Head of caudate nucleus (tissue), 42 donors: ENCODE results near the gene MORC2.

ENCODE experiments used
- DNase-seq, 42 donors: peaks; one replicate each; pipeline versions ENCODE4 v3.0.0 to v3.0.0-alpha.2; 2020 to 2021; ENCODE audit warnings: mixed read lengths in 7 of 42
- intact Hi-C: fragments of 100-400 bp; cut with DNase I; formaldehyde crosslinking; loops from one replicate; pipeline ENCODE4 v1.15.0; 2022

MORC2 gene

GRCh38 chr22:30927806-30928205 is 40.8 kb downstream of the MORC2 start:
- peak in 1 of 42 donors; percentile 33 for DNase-seq
- intact Hi-C loops: no loop called here

GRCh38 chr22:30926706-30927105 is 41.9 kb downstream of the MORC2 start:
- DNase-seq: peak in 3 of 42 donors; percentile 10 to 22 (median 13)
- intact Hi-C loops: no loop called here

- DNase-seq: peak in 3 of 42 donors; percentile 11 to 19 (median 15)
- intact Hi-C loops: no loop called here
Measured at GRCh38 chr22:30925667-30926066, 42.9 kb downstream of the MORC2 start.

GRCh38 chr22:30923168-30923900 is 45.2 kb downstream of the MORC2 start:
- intact Hi-C loops: loop anchor here (5.0 kb wide), 1 partner anchor 161 kb away; no protein-coding TSS in a partner anchor
- peak in 7 of 42 donors; percentile 7 to 28 (median 11) for DNase-seq

GRCh38 chr22:30922151-30922611 is 46.4 kb downstream of the MORC2 start:
- intact Hi-C loops: loop anchor here (5.0 kb wide), 1 partner anchor 160 kb away; no protein-coding TSS in a partner anchor
- DNase-seq: peak in 37 of 42 donors; percentile 17 to 78 (median 53)

GRCh38 chr22:30921108-30921507 is 47.5 kb downstream of the MORC2 start:
- intact Hi-C loops: loop anchor here (5.0 kb wide), 1 partner anchor 159 kb away; no protein-coding TSS in a partner anchor
- peak in 6 of 42 donors; percentile 7 to 34 (median 10) for DNase-seq

- intact Hi-C loops: loop anchor here (5.0 kb wide), 1 partner anchor 158 kb away; no protein-coding TSS in a partner anchor
- DNase-seq: peak; percentile 73 to 95 (median 87)
Measured at GRCh38 chr22:30920407-30920806, 48.2 kb downstream of the MORC2 start.

- DNase-seq: peak in 5 of 42 donors; percentile 1 to 37 (median 17)
- intact Hi-C loops: loop anchor here (5.0 kb wide), 1 partner anchor 158 kb away; no protein-coding TSS in a partner anchor
Measured at GRCh38 chr22:30919973-30920372, 48.6 kb downstream of the MORC2 start.

GRCh38 chr22:30918761-30919160 is 49.8 kb downstream of the MORC2 start:
- intact Hi-C loops: no loop called here
- DNase-seq: peak in 2 of 42 donors; percentile 19 to 20

GRCh38 chr22:30910358-30910757 is 58.2 kb downstream of the MORC2 start:
- intact Hi-C loops: no loop called here
- DNase-seq: peak in 6 of 42 donors; percentile 5 to 32 (median 24)

- intact Hi-C loops: no loop called here
- DNase-seq: peak in 6 of 42 donors; percentile 2 to 36 (median 11)
Measured at GRCh38 chr22:30909306-30909705, 59.3 kb downstream of the MORC2 start.

GRCh38 chr22:30908051-30908461 is 60.5 kb downstream of the MORC2 start:
- DNase-seq: peak in 8 of 42 donors; percentile 4 to 31 (median 14)
- intact Hi-C loops: no loop called here

- peak in 7 of 42 donors; percentile 6 to 32 (median 15) for DNase-seq
- intact Hi-C loops: no loop called here
Measured at GRCh38 chr22:30906946-30907345, 61.6 kb downstream of the MORC2 start.

GRCh38 chr22:30906411-30906810 is 62.2 kb downstream of the MORC2 start:
- peak in 6 of 42 donors; percentile 4 to 34 (median 10) for DNase-seq
- intact Hi-C loops: no loop called here

- peak in 8 of 42 donors; percentile 1 to 40 (median 22) for DNase-seq
- intact Hi-C loops: no loop called here
Measured at GRCh38 chr22:30905696-30906341, 62.8 kb downstream of the MORC2 start.

- intact Hi-C loops: loop anchor here (5.0 kb wide), 1 partner anchor 142 kb away; no protein-coding TSS in a partner anchor
- DNase-seq: peak in 9 of 42 donors; percentile 1 to 38 (median 19)
Measured at GRCh38 chr22:30903876-30904460, 64.6 kb downstream of the MORC2 start.

- DNase-seq: peak in 9 of 42 donors; percentile 4 to 40 (median 20)
- intact Hi-C loops: loop anchor here (5.0 kb wide), 1 partner anchor 140 kb away; no protein-coding TSS in a partner anchor
Measured at GRCh38 chr22:30902496-30903357, 65.8 kb downstream of the MORC2 start.

GRCh38 chr22:30894371-30894740 is 74.2 kb downstream of the MORC2 start:
- peak in 4 of 42 donors; percentile 7 to 33 (median 18) for DNase-seq
- intact Hi-C loops: no loop called here
